ENCODE data around the gene TSPAN18. TPM values are rescaled to one million over a fixed set of nuclear protein-coding genes. Genes with fewer than 3 reads are reported as not detected.

The TSPAN18 gene
- total and polyA plus RNA-seq, 2 of the 4 experiments (the other 2 are of a cell fraction): 0.36 to 1.1 TPM

DNA sequence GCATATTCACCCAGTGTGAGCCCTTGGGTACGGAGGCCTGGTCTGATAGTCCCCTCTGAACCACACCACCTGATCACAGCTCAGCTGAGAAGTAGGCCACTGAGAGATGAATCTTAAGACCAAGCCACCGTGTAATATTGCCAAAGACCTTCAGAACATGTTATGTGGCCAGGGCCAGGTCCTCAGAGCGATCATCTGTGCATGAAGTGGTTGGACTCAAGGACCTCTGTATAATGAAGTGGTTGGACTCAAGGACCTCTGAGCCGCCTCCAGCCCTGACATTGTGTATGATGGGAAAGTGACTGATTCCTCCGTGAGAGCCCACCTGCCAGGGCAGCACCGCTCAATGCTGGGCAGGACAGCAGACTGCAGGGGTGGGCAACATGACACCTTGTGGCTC is 153.7 kb downstream of the TSPAN18 start:
- Histone ChIP-seq H2BK15ac (ENCODE audit: low read depth, low read length) (no peak overlapping the region), H3K9me3 (ENCODE audit: control insufficient read depth, insufficient read depth, low read length) (no peaks in the 10 kb centered on the region), H3K18ac (ENCODE audit: low read depth, low read length) (no peak overlapping the region), H4K91ac (ENCODE audit: insufficient read depth, low read depth, low read length) (no peak overlapping the region), H3K27ac (ENCODE audit: insufficient read depth, low read length) (no peak overlapping the region), H4K20me1 (ENCODE audit: insufficient read depth, low read length) (no peaks in the 10 kb centered on the region), H3K9me1 (ENCODE audit: insufficient read depth, low read length) (no peaks in the 10 kb centered on the region), H3K36me3 (ENCODE audit: control insufficient read depth, insufficient read depth, low read length) (no peaks in the 10 kb centered on the region), H2BK120ac (ENCODE audit: low read depth, low read length) (no peak overlapping the region), H2AK9ac (replicated peaks; ENCODE audit: low read depth, low read length, poor library complexity) (no peak overlapping the region), H2AK5ac (ENCODE audit: low read depth, low read length) (no peak overlapping the region), H3K4me1 (ENCODE audit: control insufficient read depth, insufficient read depth, low read length) (no peaks in the 10 kb centered on the region), H3K14ac (replicated peaks; ENCODE audit: low read depth, low read length) (no peak overlapping the region), H3K23ac (ENCODE audit: low read depth, low read length) (no peak overlapping the region), H3K4me2 (ENCODE audit: low read depth, low read length) (no peak overlapping the region), H3K27me3 (ENCODE audit: control insufficient read depth, insufficient read depth, low read length) (peaks cover 51% of the 10 kb centered on the region), H3K9ac (ENCODE audit: low read depth, low read length) (no peak overlapping the region), H4K5ac (ENCODE audit: low read depth, low read length) (no peak overlapping the region), H2BK20ac (ENCODE audit: low read depth, low read length) (no peak overlapping the region), H3K4ac (ENCODE audit: low read depth, low read length) (no peak overlapping the region), H2AFZ (replicated peaks; ENCODE audit: low read length, poor library complexity) (no peak overlapping the region), H3K79me1 (ENCODE audit: low read depth in 1 of 2, low read length in 2 of 2) (no peaks in the 10 kb centered on the region), H4K8ac (ENCODE audit: low read depth in 2 of 2, low read length in 2 of 2) (no peak overlapping the region), H3K56ac (ENCODE audit: extremely low read depth, insufficient read depth, low read length) (no peak overlapping the region), H3K4me3 (ENCODE audit: insufficient read depth, low read depth, low read length) (no peak overlapping the region), H2BK5ac (ENCODE audit: low read depth, low read length, poor library complexity, severe bottlenecking) (no peak overlapping the region)
- dilution Hi-C loops (cut with HindIII; ENCODE audit: low sequenced_read_pairs, unreplicated experiment): loop anchor here (25.0 kb wide), 1 partner anchor 118 kb away; no protein-coding TSS in a partner anchor
- intact Hi-C loops (cut with micrococcal nuclease): no loop called here
- CTCF ChIA-PET: no interaction called here
- DNase-seq (no peak), ATAC-seq (ENCODE audit: low read depth) (no peak)
- 93% methylated on average over 4 of the region's 6 CpGs; no CpG with 5 or more reads in 1 of the 2 experiments for WGBS, 2 experiments (ENCODE audit: extremely low coverage in 2 of 2, insufficient read length in 1 of 2)
- TF ChIP-seq CHD1 (IDR thresholded peaks at IDR 0.05; ENCODE audit: low read depth, low read length): no peak
- no peak for TF ChIP-seq CEBPB (IDR thresholded peaks at IDR 0.05; ENCODE audit: low read depth, low read length)
- TF ChIP-seq NFE2L2 (IDR thresholded peaks at IDR 0.05; ENCODE audit: low read depth, low read length): no peak
- no peak for TF ChIP-seq RFX5 (IDR thresholded peaks at IDR 0.05; ENCODE audit: low read depth, low read length)
- no peak for TF ChIP-seq BHLHE40 (IDR thresholded peaks at IDR 0.05; ENCODE audit: low read depth, low read length)
- no peak for TF ChIP-seq RAD21 (IDR thresholded peaks at IDR 0.05; ENCODE audit: low read length)
- no peak for TF ChIP-seq SMC3 (IDR thresholded peaks at IDR 0.05; ENCODE audit: low read depth, low read length)
- TF ChIP-seq, protein P1, sequence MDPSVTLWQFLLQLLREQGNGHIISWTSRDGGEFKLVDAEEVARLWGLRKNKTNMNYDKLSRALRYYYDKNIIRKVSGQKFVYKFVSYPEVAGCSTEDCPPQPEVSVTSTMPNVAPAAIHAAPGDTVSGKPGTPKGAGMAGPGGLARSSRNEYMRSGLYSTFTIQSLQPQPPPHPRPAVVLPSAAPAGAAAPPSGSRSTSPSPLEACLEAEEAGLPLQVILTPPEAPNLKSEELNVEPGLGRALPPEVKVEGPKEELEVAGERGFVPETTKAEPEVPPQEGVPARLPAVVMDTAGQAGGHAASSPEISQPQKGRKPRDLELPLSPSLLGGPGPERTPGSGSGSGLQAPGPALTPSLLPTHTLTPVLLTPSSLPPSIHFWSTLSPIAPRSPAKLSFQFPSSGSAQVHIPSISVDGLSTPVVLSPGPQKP (IDR thresholded peaks at IDR 0.05; ENCODE audit: borderline replicate concordance, low read depth, low read length): no peak
- TF ChIP-seq FOS (IDR thresholded peaks at IDR 0.05; ENCODE audit: low read depth, low read length): no peak
- POLR2A ChIA-PET (ENCODE audit: unreplicated experiment): no interaction called here
- no TSS peak for BruUV-seq (replicated peaks)
- in situ Hi-C loops (cut with MboI; ENCODE audit: low sequenced_read_pairs): no loop called here

All from IMR-90 (cell line).